PFSK-1 (cell line): Measurements from ENCODE around the gene AGK.

Experiments
- FOXP2 ChIP-seq: optimal IDR thresholded peaks from 2 replicates; pipeline ENCODE3; 2011; ENCODE audit warnings: borderline replicate concordance, control low read depth, inconsistent platforms; ENCODE audit not compliant: insufficient read depth; ENCODE audit errors: extremely low read length, extremely low read depth
- POLR2AphosphoS5 ChIP-seq: IDR thresholded peaks from 2 replicates; pipeline ENCODE4 v1.6.1; 2012; ENCODE audit warnings: low read depth, mild to moderate bottlenecking, control low read depth, low read length, moderate library complexity
- REST ChIP-seq, 2 experiments: IDR thresholded peaks; 2 replicates each; pipeline versions ENCODE4 v1.6.1 to v1.8.0; 2011 to 2012; ENCODE audit warnings: low read depth in 2 of 2, low read length in 2 of 2, control low read depth in 1 of 2, inconsistent platforms in 1 of 2, mild to moderate bottlenecking in 1 of 2, moderate library complexity in 1 of 2; ENCODE audit not compliant: insufficient read depth in 1 of 2
- SIN3A ChIP-seq: IDR thresholded peaks from 2 replicates; pipeline ENCODE4 v1.6.1; 2012; ENCODE audit warnings: mild to moderate bottlenecking, low read length, moderate library complexity, borderline replicate concordance; ENCODE audit not compliant: insufficient read depth
- TAF1 ChIP-seq: IDR thresholded peaks from 2 replicates; pipeline ENCODE4 v1.6.1; 2012; ENCODE audit warnings: low read length, control low read depth, borderline replicate concordance; ENCODE audit not compliant: insufficient read depth

GRCh38 chr7:141674702-141675101 is 123.5 kb downstream of the AGK start:
- TF ChIP-seq POLR2AphosphoS5 (no peak), REST (IDR thresholded peaks at IDR 0.05; ENCODE audit: insufficient read depth in 1 of 2, low read depth in 2 of 2, low read length in 2 of 2) (no peak), SIN3A (no peak), TAF1 (no peak), FOXP2 (no peak)
